NCI-H1930 (cell line): ENCODE data around the gene TIMMDC1.
"Not testable (repeated sequence)": the region's sequence is repeated elsewhere in the genome, so short reads cannot be mapped to it uniquely, and the experiment has no call there.

ENCODE experiments used
- DNase-seq, 2 experiments: peaks; one replicate each; lab custom pipeline; 2025; lab: John Stamatoyannopoulos, UW

The TIMMDC1 gene

GRCh38 chr3:119557192-119557876 is 59.0 kb downstream of the TIMMDC1 start:
- DNase-seq = no peak

- DNase-seq = no peak
Observed at GRCh38 chr3:119557877-119558269, 59.5 kb downstream of the TIMMDC1 start.

GRCh38 chr3:119558626-119559317 is 60.4 kb downstream of the TIMMDC1 start:
- no peak for DNase-seq

- no peak for DNase-seq
Observed at GRCh38 chr3:119559441-119559963, 61.2 kb downstream of the TIMMDC1 start, which contains the start of gene CD80. CD80 (minus strand) TSS chr3:119559614; CDS start chr3:119557728, 1,886 bp downstream.

GRCh38 chr3:119560160-119560559 is 61.8 kb downstream of the TIMMDC1 start:
- no peak for DNase-seq

GRCh38 chr3:119562307-119562961 is 64.1 kb downstream of the TIMMDC1 start:
- DNase-seq = no peak

GRCh38 chr3:119563334-119563733 is 65.0 kb downstream of the TIMMDC1 start:
- DNase-seq = not testable (repeated sequence)

- no peak for DNase-seq
Observed at GRCh38 chr3:119569156-119569555, 70.8 kb downstream of the TIMMDC1 start.

- no peak for DNase-seq
Observed at GRCh38 chr3:119570229-119570628, 71.9 kb downstream of the TIMMDC1 start.

- DNase-seq = no peak
Observed at GRCh38 chr3:119571230-119571629, 72.9 kb downstream of the TIMMDC1 start.

- DNase-seq = no peak
Observed at GRCh38 chr3:119571688-119572087, 73.3 kb downstream of the TIMMDC1 start.
